HAP-1 (cell line): ENCODE measurements around the gene KCNQ1.

Source experiments
- DNase-seq, 2 experiments: peaks; one replicate each; pipeline ENCODE4 v3.0.0-alpha.2; 2016 to 2020; ENCODE audit warnings: low spot score in 2 of 2
- H3K27me3 ChIP-seq: fragments of 250-450 bp; sonication (Bioruptor Pico); 2 replicates; pipeline ENCODE4 v1.5.1; 2020; ENCODE audit warnings: low read depth, mild to moderate bottlenecking, moderate library complexity
- H3K36me3 ChIP-seq: fragments of 250-450 bp; sonication (Bioruptor Pico); replicated peaks from 2 replicates; pipeline ENCODE4 v1.5.1; 2020; ENCODE audit warnings: mild to moderate bottlenecking
- H3K4me1 ChIP-seq: fragments of 250-450 bp; sonication (Bioruptor Pico); 2 replicates; pipeline ENCODE4 v1.5.1; 2020; ENCODE audit warnings: mild to moderate bottlenecking
- H3K4me3 ChIP-seq: fragments of 250-450 bp; sonication (Bioruptor Pico); 2 replicates; pipeline ENCODE4 v1.5.1; 2020; ENCODE audit warnings: mild to moderate bottlenecking, moderate library complexity
- H3K9me3 ChIP-seq: fragments of 250-450 bp; sonication (Bioruptor Pico); 2 replicates; pipeline ENCODE4 v1.5.1; 2020; ENCODE audit warnings: mild to moderate bottlenecking, moderate library complexity
- in situ Hi-C: fragments of 300-500 bp; cut with MboI; formaldehyde crosslinking; loops from 3 replicates; pipeline ENCODE4 v1.14.3; 2020; ENCODE audit warnings: low sequenced_read_pairs, inconsistent platforms, mixed read lengths

The KCNQ1 gene

GRCh38 chr11:2804701-2805387, 360.0 kb downstream of the KCNQ1 start:
- DNase-seq = no peak
- Histone ChIP-seq H3K9me3 (no peaks in the 10 kb centered on the region), H3K4me1 (peaks cover 9% of the 10 kb centered on the region), H3K36me3 (no peaks in the 10 kb centered on the region), H3K4me3 (no peak overlapping the region), H3K27me3 (peaks cover 11% of the 10 kb centered on the region)
- in situ Hi-C loops = no loop called here

DNA sequence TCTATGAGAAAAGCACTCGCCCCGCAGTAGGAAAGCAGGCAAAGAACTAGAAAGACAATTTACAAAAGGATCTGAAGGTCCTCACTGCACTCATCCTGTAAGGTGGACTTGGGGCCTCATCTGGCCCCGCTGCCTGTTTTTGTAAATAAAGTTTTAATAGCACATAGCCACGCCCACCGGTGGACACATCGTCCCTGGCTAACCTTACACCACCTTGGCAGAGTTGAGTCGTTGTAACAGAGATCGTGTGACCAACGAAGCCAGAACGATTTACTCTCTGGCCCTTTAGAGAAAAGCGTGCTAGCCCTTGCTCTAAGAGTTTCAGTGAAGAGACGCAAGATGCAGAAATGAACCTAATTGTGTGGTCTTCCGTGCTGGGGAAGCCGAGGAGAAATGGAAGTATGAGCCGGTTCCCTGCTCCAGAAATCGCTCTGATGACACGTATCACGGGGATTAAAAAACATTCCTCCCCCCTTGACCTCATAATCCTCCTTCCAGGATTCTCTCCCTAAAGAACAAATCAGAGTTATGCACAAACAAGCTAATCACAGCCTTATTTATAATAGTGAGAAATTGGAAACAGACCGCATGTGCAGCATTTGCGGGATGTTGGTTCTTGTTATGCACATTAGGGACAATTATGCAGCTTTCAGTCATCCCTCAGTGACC, 360.7 kb downstream of the KCNQ1 start:
- H3K9me3 ChIP-seq = no peaks in the 10 kb centered on the region
- H3K36me3 ChIP-seq = no peaks in the 10 kb centered on the region
- DNase-seq = peak in 1 of 2 experiments; percentile 3
- in situ Hi-C loops = no loop called here
- H3K4me1 ChIP-seq = peaks cover 9% of the 10 kb centered on the region
- peaks cover 11% of the 10 kb centered on the region for H3K27me3 ChIP-seq
- no peak overlapping the region for H3K4me3 ChIP-seq

GRCh38 chr11:2806351-2807024, 361.7 kb downstream of the KCNQ1 start:
- Histone ChIP-seq H3K4me3 (no peak overlapping the region), H3K36me3 (no peaks in the 10 kb centered on the region), H3K4me1 (peaks cover 9% of the 10 kb centered on the region), H3K27me3 (peaks cover 11% of the 10 kb centered on the region), H3K9me3 (no peaks in the 10 kb centered on the region)
- no peak for DNase-seq
- in situ Hi-C loops = no loop called here

DNA sequence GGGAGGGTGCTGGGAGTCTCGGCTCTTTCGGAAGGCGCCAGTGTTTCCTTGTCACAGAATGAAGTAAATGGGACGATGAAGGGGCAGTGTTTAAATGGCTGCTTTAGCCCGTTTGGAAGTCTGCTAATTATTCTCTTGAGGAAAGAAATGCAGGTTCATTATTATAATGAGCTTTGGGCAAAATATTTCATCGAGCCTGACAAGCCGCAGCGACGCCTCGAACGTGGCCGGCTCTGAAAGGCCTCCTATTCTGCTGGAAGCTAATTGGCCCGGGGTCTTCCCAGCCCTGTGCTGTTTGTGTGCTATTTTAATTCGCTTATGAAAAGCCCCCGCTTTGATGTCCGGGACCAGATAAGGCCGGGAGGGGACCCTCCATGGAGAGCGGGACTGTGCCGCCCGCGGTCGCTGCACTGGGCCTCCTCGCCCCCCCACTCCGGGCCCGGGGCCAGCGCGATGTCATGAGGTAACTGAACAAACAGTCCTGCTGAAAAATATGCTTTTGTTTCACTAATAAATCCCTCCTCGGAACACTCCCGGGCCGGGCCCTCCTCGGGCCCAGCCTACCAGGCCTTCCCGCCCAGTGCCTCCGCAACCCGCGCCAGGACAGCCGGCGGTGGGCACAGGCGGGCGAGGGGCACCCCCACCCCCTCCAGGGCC, 362.3 kb downstream of the KCNQ1 start:
- no peak for DNase-seq
- H3K36me3 ChIP-seq = no peaks in the 10 kb centered on the region
- in situ Hi-C loops = no loop called here
- no peak overlapping the region for H3K4me3 ChIP-seq
- H3K9me3 ChIP-seq = no peaks in the 10 kb centered on the region
- peaks cover 9% of the 10 kb centered on the region for H3K4me1 ChIP-seq
- H3K27me3 ChIP-seq = peaks cover 11% of the 10 kb centered on the region

DNA sequence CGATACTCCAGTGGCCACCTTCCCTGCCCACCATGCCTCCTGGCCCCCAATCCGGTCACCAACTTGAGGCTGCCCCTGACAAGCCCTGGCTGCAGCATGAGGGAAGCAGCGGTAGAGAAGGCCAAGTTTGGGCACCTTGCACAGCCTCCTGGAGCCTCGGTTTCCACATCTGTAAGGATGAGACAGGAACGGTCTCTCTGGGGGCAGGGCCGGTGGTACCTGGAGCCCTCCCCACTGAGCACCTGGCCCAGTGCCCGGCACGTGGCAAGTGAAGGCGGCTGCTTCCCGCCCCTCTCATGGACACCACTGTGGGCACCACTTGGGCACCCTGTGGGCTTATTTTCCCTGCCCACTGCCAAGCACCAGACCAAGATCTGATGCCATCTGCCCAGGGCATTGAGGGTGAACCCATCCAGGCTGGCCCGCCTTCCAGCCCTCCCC, 363.0 kb downstream of the KCNQ1 start:
- peaks cover 9% of the 10 kb centered on the region for H3K4me1 ChIP-seq
- H3K36me3 ChIP-seq = no peaks in the 10 kb centered on the region
- no peak overlapping the region for H3K4me3 ChIP-seq
- DNase-seq = no peak
- in situ Hi-C loops = no loop called here
- peaks cover 11% of the 10 kb centered on the region for H3K27me3 ChIP-seq
- no peaks in the 10 kb centered on the region for H3K9me3 ChIP-seq

- in situ Hi-C loops = no loop called here
- Histone ChIP-seq H3K9me3 (no peaks in the 10 kb centered on the region), H3K4me1 (peaks cover 9% of the 10 kb centered on the region), H3K27me3 (peaks cover 11% of the 10 kb centered on the region), H3K4me3 (no peak overlapping the region), H3K36me3 (no peaks in the 10 kb centered on the region)
- DNase-seq = no peak
Measured at GRCh38 chr11:2808850-2809846, 364.3 kb downstream of the KCNQ1 start.

- H3K4me3 ChIP-seq = no peak overlapping the region
- H3K36me3 ChIP-seq = no peaks in the 10 kb centered on the region
- no peak for DNase-seq
- peaks cover 11% of the 10 kb centered on the region for H3K27me3 ChIP-seq
- in situ Hi-C loops = no loop called here
- H3K9me3 ChIP-seq = no peaks in the 10 kb centered on the region
- peaks cover 9% of the 10 kb centered on the region for H3K4me1 ChIP-seq
Measured at GRCh38 chr11:2809854-2810253, 365.0 kb downstream of the KCNQ1 start.

- Histone ChIP-seq H3K9me3 (no peaks in the 10 kb centered on the region), H3K4me3 (no peak overlapping the region), H3K27me3 (peaks cover 8% of the 10 kb centered on the region), H3K4me1 (peaks cover 5% of the 10 kb centered on the region), H3K36me3 (no peaks in the 10 kb centered on the region)
- in situ Hi-C loops = no loop called here
- DNase-seq = no peak
Measured at GRCh38 chr11:2810411-2811205, 365.8 kb downstream of the KCNQ1 start.

- Histone ChIP-seq H3K4me3 (no peak overlapping the region), H3K36me3 (no peaks in the 10 kb centered on the region), H3K4me1 (no peaks in the 10 kb centered on the region), H3K9me3 (no peaks in the 10 kb centered on the region), H3K27me3 (no peaks in the 10 kb centered on the region; the same call in 1 of the 2 replicates)
- in situ Hi-C loops = no loop called here
- DNase-seq = no peak
Measured at GRCh38 chr11:2811206-2812091, 366.6 kb downstream of the KCNQ1 start.

DNA sequence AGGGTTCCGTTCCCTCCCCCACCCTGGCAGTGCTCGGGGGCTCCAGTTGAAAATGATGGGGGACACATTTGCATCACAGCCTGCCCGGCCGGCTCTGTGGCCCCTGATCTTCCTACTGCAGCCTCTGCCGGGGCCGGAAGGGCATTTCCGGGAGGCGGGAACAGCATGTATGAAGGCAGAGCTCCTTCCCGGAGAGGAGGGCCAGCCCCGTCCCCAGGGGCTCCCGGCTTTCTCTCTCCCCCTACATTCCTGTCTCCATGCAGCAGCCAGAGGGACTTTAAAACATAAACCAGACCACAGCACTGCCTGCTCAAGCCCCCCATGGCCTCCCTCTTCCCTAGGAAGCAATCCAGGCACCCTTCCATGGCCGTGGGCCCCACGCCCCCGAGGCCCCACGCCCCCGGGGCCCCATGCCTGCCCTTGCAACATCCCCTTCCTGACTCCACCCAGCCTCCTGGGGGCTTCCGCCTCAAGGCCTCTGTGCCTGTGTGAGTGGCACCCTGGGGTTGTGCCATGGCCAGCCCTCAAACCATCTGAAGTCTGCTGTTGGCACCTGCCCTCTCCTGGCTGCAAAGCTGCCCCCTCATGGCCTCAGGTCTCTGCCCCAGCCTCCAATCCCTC, 367.7 kb downstream of the KCNQ1 start:
- in situ Hi-C loops = no loop called here
- H3K4me3 ChIP-seq = no peak overlapping the region
- H3K36me3 ChIP-seq = no peaks in the 10 kb centered on the region
- no peaks in the 10 kb centered on the region for H3K27me3 ChIP-seq
- no peaks in the 10 kb centered on the region for H3K4me1 ChIP-seq
- H3K9me3 ChIP-seq = no peaks in the 10 kb centered on the region
- DNase-seq = no peak

- Histone ChIP-seq H3K4me3 (no peak overlapping the region), H3K9me3 (no peaks in the 10 kb centered on the region), H3K4me1 (no peaks in the 10 kb centered on the region), H3K27me3 (no peaks in the 10 kb centered on the region), H3K36me3 (no peaks in the 10 kb centered on the region)
- no peak for DNase-seq
- in situ Hi-C loops = no loop called here
Measured at GRCh38 chr11:2813141-2813908, 368.5 kb downstream of the KCNQ1 start.
